OCI-LY3 (cell line): ENCODE results near the gene PARD3.

ENCODE experiments used
- EZH2phosphoT487 ChIP-seq: fragments of 200-600 bp; shearing (Covaris generic); IDR thresholded peaks from 2 replicates; pipeline ENCODE4 v1.6.1; 2018; ENCODE audit warnings: antibody characterized with exemption, mixed run types, low read depth
- TF ChIP-seq, protein P1 (sequence below): fragments of 200-600, 300-600 bp; sonication (generic); IDR thresholded peaks from 2 replicates; pipeline ENCODE4 v1.5.1; 2014; ENCODE audit warnings: antibody characterized with exemption, low read length, low read depth

DNA sequence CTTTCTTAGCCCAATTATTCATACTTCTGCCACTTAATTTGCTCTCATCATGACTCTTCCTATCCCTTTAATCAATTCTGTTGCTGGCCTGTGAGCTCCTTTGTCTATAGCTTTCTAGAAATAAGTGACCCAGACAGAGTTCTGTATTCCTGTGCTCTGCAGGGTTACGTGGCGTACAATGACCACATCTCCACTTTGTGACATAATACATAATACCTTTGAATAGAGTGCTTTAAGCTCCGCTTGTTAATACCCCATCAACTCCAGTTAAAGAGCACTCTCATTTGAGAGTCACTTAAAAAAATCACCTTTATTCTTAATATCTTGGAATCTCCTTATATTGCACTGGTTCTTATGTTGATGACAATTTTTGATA, 619.0 kb downstream of the PARD3 start:
- TF ChIP-seq, protein P1, sequence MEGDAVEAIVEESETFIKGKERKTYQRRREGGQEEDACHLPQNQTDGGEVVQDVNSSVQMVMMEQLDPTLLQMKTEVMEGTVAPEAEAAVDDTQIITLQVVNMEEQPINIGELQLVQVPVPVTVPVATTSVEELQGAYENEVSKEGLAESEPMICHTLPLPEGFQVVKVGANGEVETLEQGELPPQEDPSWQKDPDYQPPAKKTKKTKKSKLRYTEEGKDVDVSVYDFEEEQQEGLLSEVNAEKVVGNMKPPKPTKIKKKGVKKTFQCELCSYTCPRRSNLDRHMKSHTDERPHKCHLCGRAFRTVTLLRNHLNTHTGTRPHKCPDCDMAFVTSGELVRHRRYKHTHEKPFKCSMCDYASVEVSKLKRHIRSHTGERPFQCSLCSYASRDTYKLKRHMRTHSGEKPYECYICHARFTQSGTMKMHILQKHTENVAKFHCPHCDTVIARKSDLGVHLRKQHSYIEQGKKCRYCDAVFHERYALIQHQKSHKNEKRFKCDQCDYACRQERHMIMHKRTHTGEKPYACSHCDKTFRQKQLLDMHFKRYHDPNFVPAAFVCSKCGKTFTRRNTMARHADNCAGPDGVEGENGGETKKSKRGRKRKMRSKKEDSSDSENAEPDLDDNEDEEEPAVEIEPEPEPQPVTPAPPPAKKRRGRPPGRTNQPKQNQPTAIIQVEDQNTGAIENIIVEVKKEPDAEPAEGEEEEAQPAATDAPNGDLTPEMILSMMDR = no peak
- TF ChIP-seq EZH2phosphoT487 = no peak
